IPS-20b (cell line): Measurements from ENCODE around the gene TAS1R3.

ENCODE experiments used
- H3K27ac ChIP-seq: one replicate; pipeline ENCODE4 v1.5.1; 2013; ENCODE audit warnings: low read length
- H3K27me3 ChIP-seq: 2 replicates; pipeline ENCODE4 v1.6.1; 2013; ENCODE audit warnings: mild to moderate bottlenecking, low read length, inconsistent platforms; ENCODE audit not compliant: insufficient read depth
- H3K36me3 ChIP-seq: 2 replicates; pipeline ENCODE4 v1.6.1; 2013; ENCODE audit warnings: low read depth, mild to moderate bottlenecking, inconsistent platforms, low read length, moderate library complexity; ENCODE audit not compliant: insufficient read depth
- H3K4me1 ChIP-seq: 2 replicates; pipeline ENCODE4 v1.6.1; 2013; ENCODE audit warnings: mild to moderate bottlenecking, control low read depth, inconsistent platforms, low read length, moderate library complexity; ENCODE audit not compliant: insufficient read depth
- H3K4me3 ChIP-seq: 2 replicates; pipeline ENCODE4 v1.5.1; 2013; ENCODE audit warnings: mild to moderate bottlenecking, low read length, inconsistent platforms
- H3K9ac ChIP-seq: 2 replicates; pipeline ENCODE4 v1.6.1; 2013; ENCODE audit warnings: low read depth, mild to moderate bottlenecking, inconsistent platforms, low read length, moderate library complexity
- H3K9me3 ChIP-seq: 2 replicates; pipeline ENCODE4 v1.6.1; 2013; ENCODE audit warnings: mild to moderate bottlenecking, low read depth, low read length, inconsistent platforms; ENCODE audit not compliant: insufficient read depth

The TAS1R3 gene

GRCh38 chr1:1290238-1290731 is 40.8 kb upstream of the TAS1R3 start:
- no peaks in the 10 kb centered on the region for H3K9me3 ChIP-seq
- no peak overlapping the region for H3K27ac ChIP-seq
- no peaks in the 10 kb centered on the region for H3K27me3 ChIP-seq
- H3K36me3 ChIP-seq = no peaks in the 10 kb centered on the region
- no peak overlapping the region for H3K4me3 ChIP-seq
- no peaks in the 10 kb centered on the region for H3K4me1 ChIP-seq
- no peak overlapping the region for H3K9ac ChIP-seq

DNA sequence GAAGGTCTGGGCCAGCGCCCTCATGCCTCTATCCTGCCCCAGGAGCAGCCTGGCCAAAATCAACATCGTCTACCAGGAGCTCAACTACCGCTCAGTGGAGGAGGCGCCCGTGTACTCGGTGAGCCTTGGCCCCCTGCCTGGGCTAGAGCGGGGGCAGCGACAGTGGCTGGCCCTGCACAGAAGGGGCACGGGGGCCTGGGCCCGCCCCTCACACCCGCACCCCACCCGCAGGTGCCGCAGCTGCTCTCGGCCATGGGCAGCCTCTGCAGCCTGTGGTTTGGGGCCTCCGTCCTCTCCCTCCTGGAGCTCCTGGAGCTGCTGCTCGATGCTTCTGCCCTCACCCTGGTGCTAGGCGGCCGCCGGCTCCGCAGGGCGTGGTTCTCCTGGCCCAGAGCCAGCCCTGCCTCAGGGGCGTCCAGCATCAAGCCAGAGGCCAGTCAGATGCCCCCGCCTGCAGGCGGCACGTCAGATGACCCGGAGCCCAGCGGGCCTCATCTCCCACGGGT is 40.0 kb upstream of the TAS1R3 start:
- Histone ChIP-seq H3K27me3 (no peaks in the 10 kb centered on the region), H3K36me3 (no peaks in the 10 kb centered on the region), H3K9me3 (no peaks in the 10 kb centered on the region), H3K27ac (no peak overlapping the region), H3K4me3 (no peak overlapping the region), H3K9ac (no peak overlapping the region), H3K4me1 (no peaks in the 10 kb centered on the region)

DNA sequence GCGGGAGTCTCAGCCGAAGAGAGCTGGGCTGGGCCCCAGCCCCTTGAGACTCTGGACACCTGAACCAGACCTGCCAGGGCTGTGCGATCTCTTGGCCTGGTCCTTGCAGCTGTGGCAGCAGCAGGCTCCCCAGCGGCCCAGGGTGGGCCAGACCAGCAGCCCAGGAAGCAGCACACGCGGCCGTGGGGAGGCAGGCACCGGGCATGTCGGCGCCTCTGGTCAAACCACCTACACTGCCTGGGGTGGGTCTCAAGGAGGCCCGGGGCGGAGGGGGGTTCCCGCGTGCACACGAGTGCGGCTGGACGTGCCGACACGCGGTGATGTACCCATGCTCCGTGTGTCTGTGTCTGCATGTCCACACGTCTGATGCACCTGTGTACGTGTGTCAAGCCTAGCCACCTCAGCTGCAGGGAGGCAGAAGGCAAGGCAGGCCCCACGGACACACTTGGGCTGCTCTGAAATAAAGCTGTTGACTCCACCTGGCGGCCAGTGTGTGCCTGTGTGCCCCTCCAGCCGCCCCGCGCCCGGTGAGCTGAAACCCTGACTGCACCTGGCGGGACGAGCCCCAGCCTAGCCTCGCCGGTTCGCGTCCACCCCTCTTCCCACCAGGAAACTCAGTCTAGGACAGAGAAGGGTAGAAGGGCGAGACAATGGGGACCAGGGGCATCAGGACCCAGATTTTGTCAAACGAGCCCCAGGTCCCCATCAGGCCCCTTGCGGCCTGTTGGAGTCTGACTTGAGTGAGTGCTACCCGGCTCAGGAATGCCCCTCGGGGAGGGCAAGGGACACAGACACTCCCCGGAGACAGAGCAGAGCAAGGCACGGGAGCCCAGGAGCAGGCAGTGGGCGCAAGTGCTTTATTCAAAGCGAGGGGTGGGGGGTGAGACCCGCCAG is 39.3 kb upstream of the TAS1R3 start:
- no peaks in the 10 kb centered on the region for H3K9me3 ChIP-seq
- no peaks in the 10 kb centered on the region for H3K4me1 ChIP-seq
- no peak overlapping the region for H3K4me3 ChIP-seq
- no peak overlapping the region for H3K9ac ChIP-seq
- no peaks in the 10 kb centered on the region for H3K36me3 ChIP-seq
- no peaks in the 10 kb centered on the region for H3K27me3 ChIP-seq
- no peak overlapping the region for H3K27ac ChIP-seq

GRCh38 chr1:1292442-1292779 is 38.7 kb upstream of the TAS1R3 start:
- no peaks in the 10 kb centered on the region for H3K4me1 ChIP-seq
- no peaks in the 10 kb centered on the region for H3K27me3 ChIP-seq
- no peak overlapping the region for H3K4me3 ChIP-seq
- H3K9me3 ChIP-seq = no peaks in the 10 kb centered on the region
- no peak overlapping the region for H3K9ac ChIP-seq
- no peak overlapping the region for H3K27ac ChIP-seq
- no peaks in the 10 kb centered on the region for H3K36me3 ChIP-seq

- H3K27me3 ChIP-seq = no peaks in the 10 kb centered on the region
- H3K9ac ChIP-seq = no peak overlapping the region
- H3K9me3 ChIP-seq = no peaks in the 10 kb centered on the region
- H3K4me3 ChIP-seq = no peak overlapping the region
- no peaks in the 10 kb centered on the region for H3K36me3 ChIP-seq
- no peaks in the 10 kb centered on the region for H3K4me1 ChIP-seq
- no peak overlapping the region for H3K27ac ChIP-seq
Observed at GRCh38 chr1:1292851-1293250, 38.2 kb upstream of the TAS1R3 start.

DNA sequence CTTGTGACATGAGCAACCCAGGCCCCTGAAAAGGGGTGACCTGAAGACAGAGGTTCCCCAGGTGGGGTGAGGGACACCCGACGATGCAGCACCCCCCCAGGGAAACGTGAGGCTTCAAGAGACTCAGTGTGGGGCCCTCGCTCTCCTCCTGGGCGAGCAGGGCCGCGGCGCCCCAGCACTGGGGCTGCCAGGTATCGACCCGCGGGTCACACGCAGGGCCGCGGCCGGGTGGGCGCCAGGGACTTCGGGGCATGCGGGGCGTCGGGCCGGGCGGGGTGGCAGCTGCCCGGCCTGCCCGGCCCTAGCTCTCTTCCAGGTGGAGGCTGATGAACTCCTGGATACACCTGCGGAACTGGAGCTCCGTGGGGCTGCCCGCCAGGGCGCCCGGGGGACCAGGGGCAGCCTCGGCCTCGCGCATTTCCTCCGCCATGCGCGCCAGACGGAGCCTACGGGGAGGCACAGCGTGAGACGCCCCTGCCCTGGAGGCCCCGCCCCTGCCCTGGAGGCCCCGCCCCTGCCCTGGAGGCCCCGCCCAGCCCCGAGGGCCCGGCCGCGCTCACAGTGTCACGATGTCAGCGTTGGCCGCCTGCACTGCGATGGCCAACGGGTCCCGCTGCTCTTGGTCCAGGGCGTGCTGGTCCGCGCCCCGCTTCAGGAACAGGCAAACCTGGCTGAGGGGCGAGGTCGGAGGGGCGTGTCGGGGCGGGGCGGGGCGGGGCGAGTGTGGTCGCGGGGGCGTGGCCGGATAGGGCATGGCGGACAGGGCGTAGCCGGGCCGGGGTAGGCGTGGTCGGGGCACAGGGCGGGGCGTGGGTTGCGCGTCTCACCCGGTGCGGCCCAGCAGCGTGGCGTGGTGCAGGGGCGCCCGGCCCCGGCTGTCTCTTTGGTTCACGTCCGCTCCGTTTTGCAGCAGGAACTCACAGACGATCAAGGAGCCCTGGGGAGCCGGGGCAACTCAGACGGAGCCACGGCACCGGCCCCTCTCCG is 37.5 kb upstream of the TAS1R3 start:
- no peaks in the 10 kb centered on the region for H3K27me3 ChIP-seq
- H3K4me3 ChIP-seq = no peak overlapping the region
- H3K9ac ChIP-seq = no peak overlapping the region
- H3K9me3 ChIP-seq = no peaks in the 10 kb centered on the region
- no peaks in the 10 kb centered on the region for H3K4me1 ChIP-seq
- H3K27ac ChIP-seq = no peak overlapping the region
- no peaks in the 10 kb centered on the region for H3K36me3 ChIP-seq

GRCh38 chr1:1294250-1294890 is 36.7 kb upstream of the TAS1R3 start:
- Histone ChIP-seq H3K4me3 (no peak overlapping the region), H3K27me3 (no peaks in the 10 kb centered on the region), H3K4me1 (no peaks in the 10 kb centered on the region), H3K27ac (no peak overlapping the region), H3K9me3 (no peaks in the 10 kb centered on the region), H3K9ac (no peak overlapping the region), H3K36me3 (no peaks in the 10 kb centered on the region)

DNA sequence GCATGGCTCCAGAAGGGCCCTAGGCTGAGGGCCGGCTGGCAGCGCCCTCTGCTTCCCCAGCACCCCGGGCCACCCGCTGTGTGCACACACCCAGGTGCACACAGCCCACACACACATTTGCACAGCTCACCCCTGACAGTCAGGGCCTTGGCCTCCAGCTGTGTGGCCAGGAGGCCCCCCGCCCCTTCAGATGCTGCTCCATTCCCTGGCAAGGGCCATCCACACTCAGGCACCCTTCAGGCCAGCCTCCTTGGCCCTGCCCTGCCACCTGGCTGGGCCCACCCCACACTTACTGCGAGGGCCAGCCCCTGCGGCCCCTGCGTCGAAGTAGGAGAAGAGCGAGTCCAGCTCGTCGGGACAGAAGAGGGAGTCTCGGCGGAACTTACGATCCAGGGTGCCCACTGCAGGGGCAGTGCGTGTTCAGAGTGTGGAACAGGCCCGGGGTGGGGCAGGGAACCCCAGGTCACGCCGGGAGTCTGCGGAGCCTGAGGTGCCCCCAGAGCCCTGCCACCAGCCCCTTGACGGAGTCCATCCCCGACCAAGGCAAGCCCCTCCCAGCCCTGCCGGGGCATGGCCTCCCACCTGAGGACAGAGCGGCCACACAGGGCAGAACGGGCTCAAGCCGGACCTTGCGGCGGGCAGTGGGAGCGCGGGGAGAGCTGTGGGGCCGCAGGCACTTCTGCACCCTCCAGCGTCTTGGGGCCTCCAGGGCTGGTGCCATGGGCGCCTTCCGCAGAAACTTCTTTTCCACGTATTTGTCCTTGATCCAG is 35.7 kb upstream of the TAS1R3 start:
- Histone ChIP-seq H3K36me3 (no peaks in the 10 kb centered on the region), H3K9me3 (no peaks in the 10 kb centered on the region), H3K9ac (no peak overlapping the region), H3K4me3 (no peak overlapping the region), H3K4me1 (no peaks in the 10 kb centered on the region), H3K27ac (no peak overlapping the region), H3K27me3 (no peaks in the 10 kb centered on the region)

DNA sequence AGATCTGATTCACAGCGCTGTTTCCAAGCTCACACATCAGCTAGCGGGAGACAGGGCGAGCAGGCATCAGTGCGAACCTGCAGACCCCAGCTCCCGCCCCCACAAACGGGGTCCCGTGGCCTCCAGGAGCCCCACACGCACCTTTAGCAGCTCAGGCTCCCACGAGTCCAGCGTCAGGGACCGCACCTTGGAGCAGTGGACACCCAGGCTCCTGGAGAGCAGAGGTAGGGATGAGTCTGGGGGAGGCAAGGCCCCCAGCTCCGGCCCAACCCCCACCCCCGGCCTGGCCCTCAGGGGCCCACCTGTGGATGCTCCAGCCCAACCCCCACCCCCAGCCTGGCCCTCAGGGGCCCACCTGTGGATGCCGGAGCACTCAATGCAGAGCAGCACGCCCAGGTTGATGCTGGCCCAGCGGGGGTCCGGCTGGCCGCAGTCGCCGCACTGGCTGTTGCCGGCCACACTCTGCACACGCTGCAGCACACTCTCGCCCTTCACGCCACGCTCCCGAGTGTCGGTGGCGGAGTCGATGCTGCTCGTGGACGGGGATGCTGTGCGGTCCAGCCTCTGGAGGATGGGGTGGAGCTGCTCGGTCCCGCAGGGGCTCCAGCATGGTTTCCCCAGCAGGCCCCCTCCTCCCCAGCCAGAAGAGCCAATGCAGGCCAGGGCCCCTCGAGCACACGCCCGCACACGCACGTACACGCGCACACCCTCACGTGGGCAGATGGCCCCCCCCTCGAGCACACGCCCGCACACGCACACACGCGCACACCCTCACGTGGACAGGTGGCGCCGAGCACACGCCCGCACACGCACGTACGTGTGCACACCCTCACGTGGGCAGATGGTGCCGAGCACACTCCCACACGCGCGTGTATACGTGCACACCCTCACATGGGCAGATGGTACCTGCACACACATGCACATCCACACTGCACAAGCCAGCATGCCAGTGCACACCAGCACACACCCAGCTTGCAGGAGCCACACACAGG is 34.7 kb upstream of the TAS1R3 start:
- no peak overlapping the region for H3K9ac ChIP-seq
- H3K27me3 ChIP-seq = no peaks in the 10 kb centered on the region
- no peak overlapping the region for H3K27ac ChIP-seq
- no peaks in the 10 kb centered on the region for H3K36me3 ChIP-seq
- H3K9me3 ChIP-seq = no peaks in the 10 kb centered on the region
- H3K4me3 ChIP-seq = no peak overlapping the region
- no peaks in the 10 kb centered on the region for H3K4me1 ChIP-seq

GRCh38 chr1:1297802-1298424 is 33.2 kb upstream of the TAS1R3 start:
- no peaks in the 10 kb centered on the region for H3K27me3 ChIP-seq
- no peaks in the 10 kb centered on the region for H3K4me1 ChIP-seq
- no peak overlapping the region for H3K4me3 ChIP-seq
- no peaks in the 10 kb centered on the region for H3K36me3 ChIP-seq
- H3K9ac ChIP-seq = no peak overlapping the region
- H3K9me3 ChIP-seq = no peaks in the 10 kb centered on the region
- no peak overlapping the region for H3K27ac ChIP-seq
